SK-N-SH (cell line): ENCODE measurements around the gene ARID4B. TPM values are rescaled to one million over a fixed set of nuclear protein-coding genes. Genes with fewer than 3 reads are reported as not detected.

ENCODE experiments used
- CTCF ChIA-PET: fragments of 300-600, 350-600 bp; formaldehyde crosslinking; extraction: SDS; loops from one replicate; lab custom pipeline; 2021; lab: Yijun Ruan, JAX
- POLR2A ChIA-PET: fragments of 350-600 bp; sonication (Branson Sonifier 250); formaldehyde crosslinking; extraction: SDS; loops from one replicate; lab custom pipeline; 2020; ENCODE audit warnings: antibody characterized with exemption, inconsistent platforms; lab: Yijun Ruan, JAX
- DNase-seq: peaks from one replicate; pipeline ENCODE4 v3.0.0; 2012
- H2AFZ ChIP-seq: fragments of 200-600 bp; sonication (generic); 2 replicates; pipeline ENCODE4 v1.8.1; 2016; ENCODE audit warnings: antibody characterized with exemption, mild to moderate bottlenecking, low read depth
- H3F3A ChIP-seq: fragments of 200-600 bp; sonication (generic); replicated peaks from 2 replicates; pipeline ENCODE3; 2016; ENCODE audit warnings: antibody characterized with exemption, mild to moderate bottlenecking; ENCODE audit not compliant: insufficient read depth
- H3K27ac ChIP-seq, 2 experiments: fragments of 200-500 bp in 1 of 2; fragments of 200-600 bp in 1 of 2; sonication (Bioruptor generic) in 1 of 2; sonication (generic), shearing (Covaris generic) in 1 of 2; 2 replicates each; pipeline versions ENCODE4 v1.5.1 to v1.6.1; 2014 to 2016; ENCODE audit warnings: low read depth in 2 of 2, inconsistent platforms in 1 of 2, low read length in 1 of 2, mild to moderate bottlenecking in 1 of 2, mixed read lengths in 1 of 2
- H3K27me3 ChIP-seq: fragments of 200-600 bp; sonication (generic), shearing (Covaris generic); 2 replicates; pipeline ENCODE4 v1.6.1; 2016; ENCODE audit warnings: mixed run types; ENCODE audit not compliant: insufficient read depth
- H3K36me3 ChIP-seq, 2 experiments: fragments of 200-500 bp in 1 of 2; fragments of 200-600 bp in 1 of 2; sonication (Bioruptor generic) in 1 of 2; sonication (generic) in 1 of 2; replicated peaks in 1 of 2; 2 replicates each; pipeline versions ENCODE3 to v1.5.1; 2014 to 2016; ENCODE audit warnings: low read length in 1 of 2, mild to moderate bottlenecking in 1 of 2; ENCODE audit not compliant: insufficient read depth in 2 of 2, control insufficient read depth in 1 of 2
- H3K4me1 ChIP-seq, 2 experiments: fragments of 200-500 bp in 1 of 2; fragments of 200-600 bp in 1 of 2; sonication (Bioruptor generic) in 1 of 2; sonication (generic), shearing (Covaris generic) in 1 of 2; 2 replicates each; pipeline versions ENCODE4 v1.5.1 to v1.6.1; 2014 to 2016; ENCODE audit warnings: low read depth in 1 of 2, low read length in 1 of 2, mixed run types in 1 of 2; ENCODE audit not compliant: insufficient read depth in 2 of 2, control insufficient read depth in 1 of 2
- H3K4me2 ChIP-seq: fragments of 200-600 bp; sonication (generic), shearing (Covaris generic); 2 replicates; pipeline ENCODE4 v1.6.1; 2017; ENCODE audit warnings: mixed run types
- H3K4me3 ChIP-seq, 2 experiments: fragments of 200-500 bp in 1 of 2; fragments of 200-600 bp in 1 of 2; sonication (Bioruptor generic) in 1 of 2; sonication (generic), shearing (Covaris generic) in 1 of 2; 2 replicates each; pipeline versions ENCODE4 v1.5.1 to v1.8.1; 2014 to 2016; ENCODE audit warnings: low read depth in 2 of 2, inconsistent platforms in 1 of 2, low read length in 1 of 2, mild to moderate bottlenecking in 1 of 2, mixed read lengths in 1 of 2, moderate library complexity in 1 of 2
- H3K79me2 ChIP-seq: fragments of 200-600 bp; sonication (generic); 2 replicates; pipeline ENCODE4 v1.8.1; 2017; ENCODE audit warnings: mild to moderate bottlenecking; ENCODE audit not compliant: insufficient read depth
- H3K9ac ChIP-seq: fragments of 200-600 bp; sonication (generic); 2 replicates; pipeline ENCODE4 v1.6.1; 2017; ENCODE audit warnings: mixed run types
- H3K9me2 ChIP-seq: fragments of 200-600 bp; sonication (generic); 2 replicates; pipeline ENCODE4 v1.6.1; 2017; ENCODE audit warnings: mixed run types
- H3K9me3 ChIP-seq: fragments of 200-600 bp; sonication (generic); 2 replicates; pipeline ENCODE4 v1.6.1; 2017; ENCODE audit warnings: mixed run types, mild to moderate bottlenecking, moderate library complexity
- H4K20me1 ChIP-seq: fragments of 200-600 bp; sonication (generic); 2 replicates; pipeline ENCODE4 v1.6.1; 2017; ENCODE audit warnings: mild to moderate bottlenecking, mixed run types; ENCODE audit not compliant: insufficient read depth
- CHD2 ChIP-seq: fragments of 150-350 bp; IDR thresholded peaks from 2 replicates; pipeline ENCODE4 v1.6.1; 2018; ENCODE audit warnings: low read length; ENCODE audit not compliant: partially characterized antibody
- EP300 ChIP-seq, 2 experiments: IDR thresholded peaks; 2 replicates each; pipeline versions ENCODE4 v1.4.0 to v1.6.1; 2012; ENCODE audit warnings: borderline replicate concordance in 1 of 2, low read depth in 1 of 2, low read length in 1 of 2
- FOXJ3 ChIP-seq: sonication (generic); formaldehyde crosslinking; IDR thresholded peaks from 2 replicates; pipeline ENCODE4 v1.5.1; 2020; ENCODE audit warnings: mild to moderate bottlenecking, missing genetic modification reagents
- GATA2 ChIP-seq: sonication (generic); formaldehyde crosslinking; IDR thresholded peaks from 2 replicates; pipeline ENCODE4 v1.5.0; 2020; ENCODE audit warnings: mild to moderate bottlenecking, missing genetic modification reagents
- JUND ChIP-seq: IDR thresholded peaks from 2 replicates; pipeline ENCODE4 v1.4.0; 2012
- MXI1 ChIP-seq: IDR thresholded peaks from 2 replicates; pipeline ENCODE4 v1.6.1; 2012; ENCODE audit warnings: mild to moderate bottlenecking, low read depth, low read length, improper control_type of control experiment
- RCOR1 ChIP-seq: fragments of 150-350 bp; IDR thresholded peaks from 2 replicates; pipeline ENCODE4 v1.6.1; 2017; ENCODE audit warnings: antibody characterized with exemption, low read length
- TAF1 ChIP-seq: IDR thresholded peaks from 2 replicates; pipeline ENCODE4 v1.6.1; 2012; ENCODE audit warnings: low read depth, mild to moderate bottlenecking, low read length, moderate library complexity, borderline replicate concordance
- TCF12 ChIP-seq: IDR thresholded peaks from 2 replicates; pipeline ENCODE4 v1.4.0; 2012
- TEAD4 ChIP-seq: IDR thresholded peaks from 2 replicates; pipeline ENCODE4 v1.4.0; 2012; ENCODE audit warnings: mild to moderate bottlenecking, borderline replicate concordance; ENCODE audit not compliant: insufficient read depth
- WGBS: methylation state at CpG from one replicate; pipeline ENCODE4 v1.1.6; 2017; ENCODE audit warnings: low lambda C conversion rate; 5-methylcytosine and 5-hydroxymethylcytosine counted together
- polyA plus RNA-seq, 3 experiments: library from polyadenylated mRNA; depleted of rRNA; stranded (reverse); fragments of >200 nt; gene quantifications; 2 replicates each; pipeline ENCODE4 v1.2.3, GENCODE V29; 2012
- TF ChIP-seq, protein P1 (sequence below): fragments of 150-350 bp; IDR thresholded peaks from 2 replicates; pipeline ENCODE4 v1.6.1; 2017; ENCODE audit warnings: antibody characterized with exemption, low read length, low read depth, borderline replicate concordance
- TF ChIP-seq, protein P2 (sequence below): IDR thresholded peaks from 2 replicates; pipeline ENCODE4 v1.6.1; 2012; ENCODE audit warnings: mild to moderate bottlenecking, low read depth, low read length, moderate library complexity
- TF ChIP-seq, protein P3 (sequence below): IDR thresholded peaks from 2 replicates; pipeline ENCODE4; 2012

ARID4B gene
- polyA plus RNA-seq, 1 of the 3 experiments (the other 2 are of a cell fraction): 4.4 TPM

DNA sequence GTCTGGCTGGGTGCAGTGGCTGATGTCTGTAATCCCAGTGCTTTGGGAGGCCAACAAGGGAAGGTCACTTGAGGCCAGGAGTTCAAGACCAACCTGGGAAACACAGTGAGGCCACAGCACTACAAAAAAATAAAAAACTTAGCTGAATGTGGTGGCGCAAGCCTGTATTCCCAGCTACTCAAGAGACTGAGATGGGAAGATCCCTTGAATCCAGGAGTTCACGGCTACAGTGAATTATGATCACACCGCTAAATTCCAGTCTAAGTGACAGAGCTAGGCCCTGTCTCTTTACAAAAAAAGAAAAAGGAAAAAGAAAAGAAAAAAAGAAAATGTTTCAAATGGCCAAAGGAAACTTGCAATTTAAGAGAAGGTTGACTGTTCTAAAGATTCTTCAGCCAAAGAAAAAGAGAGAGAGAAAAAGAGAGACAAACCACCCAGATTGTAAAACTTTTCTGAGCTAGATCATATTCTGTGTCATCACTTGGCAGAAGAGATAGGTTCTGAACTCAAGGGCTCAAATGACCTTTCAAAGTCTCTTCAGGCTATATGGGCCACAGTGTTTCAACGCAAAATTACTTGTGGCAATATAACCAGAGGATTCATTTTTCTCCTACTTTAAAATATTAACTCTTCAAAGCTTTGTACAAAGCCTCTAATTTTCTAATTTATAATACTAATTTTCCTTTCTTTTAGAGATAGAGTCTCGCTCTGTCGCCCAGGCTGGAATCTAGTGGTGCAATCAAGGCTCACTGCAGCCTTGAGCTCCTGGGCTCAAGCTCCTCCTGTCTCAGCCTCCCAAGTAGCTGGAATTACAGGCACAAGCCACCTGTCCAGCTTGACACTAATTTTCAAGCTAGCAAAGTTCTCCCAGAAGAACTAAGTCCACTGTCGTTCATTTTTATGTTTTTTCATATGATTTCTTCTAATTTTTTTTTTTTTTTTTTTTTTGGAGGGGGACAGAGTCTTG lies 20.5 kb downstream of the ARID4B start:
- peaks cover 0 to 10% of the 10 kb centered on the region in 2 experiments; a peak in 2 of 4 replicates for H3K4me1 ChIP-seq
- TF ChIP-seq, protein P1, sequence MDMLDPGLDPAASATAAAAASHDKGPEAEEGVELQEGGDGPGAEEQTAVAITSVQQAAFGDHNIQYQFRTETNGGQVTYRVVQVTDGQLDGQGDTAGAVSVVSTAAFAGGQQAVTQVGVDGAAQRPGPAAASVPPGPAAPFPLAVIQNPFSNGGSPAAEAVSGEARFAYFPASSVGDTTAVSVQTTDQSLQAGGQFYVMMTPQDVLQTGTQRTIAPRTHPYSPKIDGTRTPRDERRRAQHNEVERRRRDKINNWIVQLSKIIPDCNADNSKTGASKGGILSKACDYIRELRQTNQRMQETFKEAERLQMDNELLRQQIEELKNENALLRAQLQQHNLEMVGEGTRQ: no peak
- TF ChIP-seq MXI1 (no peak), JUND (no peak)
- TF ChIP-seq, protein P2, sequence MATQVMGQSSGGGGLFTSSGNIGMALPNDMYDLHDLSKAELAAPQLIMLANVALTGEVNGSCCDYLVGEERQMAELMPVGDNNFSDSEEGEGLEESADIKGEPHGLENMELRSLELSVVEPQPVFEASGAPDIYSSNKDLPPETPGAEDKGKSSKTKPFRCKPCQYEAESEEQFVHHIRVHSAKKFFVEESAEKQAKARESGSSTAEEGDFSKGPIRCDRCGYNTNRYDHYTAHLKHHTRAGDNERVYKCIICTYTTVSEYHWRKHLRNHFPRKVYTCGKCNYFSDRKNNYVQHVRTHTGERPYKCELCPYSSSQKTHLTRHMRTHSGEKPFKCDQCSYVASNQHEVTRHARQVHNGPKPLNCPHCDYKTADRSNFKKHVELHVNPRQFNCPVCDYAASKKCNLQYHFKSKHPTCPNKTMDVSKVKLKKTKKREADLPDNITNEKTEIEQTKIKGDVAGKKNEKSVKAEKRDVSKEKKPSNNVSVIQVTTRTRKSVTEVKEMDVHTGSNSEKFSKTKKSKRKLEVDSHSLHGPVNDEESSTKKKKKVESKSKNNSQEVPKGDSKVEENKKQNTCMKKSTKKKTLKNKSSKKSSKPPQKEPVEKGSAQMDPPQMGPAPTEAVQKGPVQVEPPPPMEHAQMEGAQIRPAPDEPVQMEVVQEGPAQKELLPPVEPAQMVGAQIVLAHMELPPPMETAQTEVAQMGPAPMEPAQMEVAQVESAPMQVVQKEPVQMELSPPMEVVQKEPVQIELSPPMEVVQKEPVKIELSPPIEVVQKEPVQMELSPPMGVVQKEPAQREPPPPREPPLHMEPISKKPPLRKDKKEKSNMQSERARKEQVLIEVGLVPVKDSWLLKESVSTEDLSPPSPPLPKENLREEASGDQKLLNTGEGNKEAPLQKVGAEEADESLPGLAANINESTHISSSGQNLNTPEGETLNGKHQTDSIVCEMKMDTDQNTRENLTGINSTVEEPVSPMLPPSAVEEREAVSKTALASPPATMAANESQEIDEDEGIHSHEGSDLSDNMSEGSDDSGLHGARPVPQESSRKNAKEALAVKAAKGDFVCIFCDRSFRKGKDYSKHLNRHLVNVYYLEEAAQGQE: no peak
- TF ChIP-seq, all 33 proteins: peak for 0
- Histone ChIP-seq H3K27me3 (no peaks in the 10 kb centered on the region), H3K79me2 (peaks cover 96% of the 10 kb centered on the region), H3K9me3 (no peaks in the 10 kb centered on the region), H3K4me3 (no peak overlapping the region), H2AFZ (no peak overlapping the region), H3F3A (peaks cover 15% of the 10 kb centered on the region), H3K9me2 (no peaks in the 10 kb centered on the region), H4K20me1 (peaks cover 82% of the 10 kb centered on the region), H3K9ac (no peak overlapping the region), H3K36me3 (peaks cover 0 to 8% of the 10 kb centered on the region in 2 experiments), H3K4me2 (no peak overlapping the region), H3K27ac (peak overlapping the region in 1 of 2 experiments; percentile 39; a peak in 2 of 4 replicates)
- POLR2A ChIA-PET: no interaction called here
- 94% methylated on average over 7 of the region's 7 CpGs for WGBS
- no peak for DNase-seq
- CTCF ChIA-PET: interaction anchor here (0.7 kb wide), 1 partner anchor 17 kb away, joined by 4 read pairs; no protein-coding TSS in a partner anchor

DNA sequence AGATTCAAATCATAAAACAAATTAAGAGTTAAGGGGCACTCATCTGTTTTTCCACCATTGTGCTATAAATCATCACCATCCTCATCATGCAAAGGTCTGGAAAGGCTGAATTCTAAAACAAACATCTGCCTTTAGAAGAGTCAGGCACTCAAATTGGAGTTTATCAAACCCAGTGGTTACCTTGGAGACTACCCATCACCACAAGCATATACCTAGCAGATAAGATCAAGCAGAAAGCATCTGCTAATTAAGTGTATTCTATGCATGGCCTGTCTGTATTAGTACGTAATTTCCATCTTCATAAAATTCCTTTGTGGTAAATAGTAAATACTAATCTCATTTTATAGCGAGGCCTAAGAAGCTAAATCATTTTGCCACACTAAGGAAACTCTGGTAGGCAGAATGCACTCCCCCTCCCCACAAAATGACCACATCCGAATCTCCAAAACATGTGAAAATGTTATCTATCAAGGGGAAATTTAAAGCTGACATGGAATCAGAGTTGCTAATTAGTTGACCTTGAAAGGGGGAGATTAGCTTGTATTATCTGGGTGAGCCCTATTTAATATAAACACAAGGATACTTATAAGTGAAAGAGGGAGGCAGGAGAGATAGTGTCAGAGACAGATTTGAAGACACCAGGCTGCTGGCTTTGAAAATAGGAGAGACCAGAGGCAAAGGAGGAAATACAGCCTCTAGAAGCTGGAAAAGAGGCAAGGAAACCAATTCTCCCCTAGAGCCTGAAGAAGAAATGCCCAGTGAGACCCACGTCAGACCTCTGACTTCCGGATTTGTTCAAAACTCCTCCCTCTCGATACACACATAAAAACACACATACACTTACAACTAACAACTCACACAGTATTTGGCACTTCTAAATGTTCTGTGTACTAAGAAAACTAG lies 23.2 kb downstream of the ARID4B start:
- Histone ChIP-seq H3K36me3 (no peaks in the 10 kb centered on the region), H3K4me2 (no peak overlapping the region; the same call in 1 of the 2 replicates), H2AFZ (no peak overlapping the region), H3K27ac (peak overlapping the region; percentile 33 to 45; a peak in 3 of 4 replicates), H3K9me2 (no peaks in the 10 kb centered on the region), H3K4me1 (peaks cover 0 to 10% of the 10 kb centered on the region in 2 experiments; a peak in 2 of 4 replicates), H3K9me3 (no peaks in the 10 kb centered on the region), H3F3A (peaks cover 15% of the 10 kb centered on the region), H3K27me3 (no peaks in the 10 kb centered on the region), H4K20me1 (peaks cover 83% of the 10 kb centered on the region), H3K79me2 (peaks cover 96% of the 10 kb centered on the region), H3K4me3 (no peak overlapping the region), H3K9ac (no peak overlapping the region)
- ChIA-PET POLR2A (interaction anchor here (0.6 kb wide), 1 partner anchor 110 kb away, joined by 3 read pairs; no protein-coding TSS in a partner anchor), CTCF (interaction anchor here (0.6 to 1.3 kb wide), 4 partner anchors 46 to 112 kb away, joined by 3 to 5 read pairs (median 3); no protein-coding TSS in a partner anchor)
- TF ChIP-seq EP300 (IDR thresholded peaks at IDR 0.05; ENCODE audit: borderline replicate concordance in 1 of 2, low read depth in 1 of 2, low read length in 1 of 2): 0 out of 4 replicates have a peak, but pooled peaks of 1 of the 2 experiments have one; percentile 23
- TF ChIP-seq CHD2: no peak
- TF ChIP-seq RCOR1: peak; percentile 87
- TF ChIP-seq TAF1: no peak
- TF ChIP-seq, protein P3, sequence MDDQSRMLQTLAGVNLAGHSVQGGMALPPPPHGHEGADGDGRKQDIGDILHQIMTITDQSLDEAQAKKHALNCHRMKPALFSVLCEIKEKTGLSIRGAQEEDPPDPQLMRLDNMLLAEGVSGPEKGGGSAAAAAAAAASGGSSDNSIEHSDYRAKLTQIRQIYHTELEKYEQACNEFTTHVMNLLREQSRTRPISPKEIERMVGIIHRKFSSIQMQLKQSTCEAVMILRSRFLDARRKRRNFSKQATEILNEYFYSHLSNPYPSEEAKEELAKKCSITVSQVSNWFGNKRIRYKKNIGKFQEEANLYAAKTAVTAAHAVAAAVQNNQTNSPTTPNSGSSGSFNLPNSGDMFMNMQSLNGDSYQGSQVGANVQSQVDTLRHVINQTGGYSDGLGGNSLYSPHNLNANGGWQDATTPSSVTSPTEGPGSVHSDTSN: no peak
- TF ChIP-seq TCF12: 0 out of 2 replicates have a peak, but pooled peaks have one; percentile 5
- peak; percentile 88 for TF ChIP-seq GATA2
- no peak for TF ChIP-seq TEAD4
- TF ChIP-seq FOXJ3: 0 out of 2 replicates have a peak, but pooled peaks have one; percentile 25
- 66% methylated on average over 6 of the region's 6 CpGs for WGBS
- DNase-seq: peak; percentile 72
